SK-N-SH (cell line): Measurements from ENCODE around the gene TICRR. TPM values are rescaled to one million over a fixed set of nuclear protein-coding genes. Genes with fewer than 3 reads are reported as not detected.

Source experiments
- CTCF ChIA-PET: fragments of 300-600, 350-600 bp; formaldehyde crosslinking; extraction: SDS; loops from one replicate; lab custom pipeline; 2021; lab: Yijun Ruan, JAX
- POLR2A ChIA-PET: fragments of 350-600 bp; sonication (Branson Sonifier 250); formaldehyde crosslinking; extraction: SDS; loops from one replicate; lab custom pipeline; 2020; ENCODE audit warnings: antibody characterized with exemption, inconsistent platforms; lab: Yijun Ruan, JAX
- DNase-seq: peaks from one replicate; pipeline ENCODE4 v3.0.0; 2012
- H2AFZ ChIP-seq: fragments of 200-600 bp; sonication (generic); 2 replicates; pipeline ENCODE4 v1.8.1; 2016; ENCODE audit warnings: antibody characterized with exemption, mild to moderate bottlenecking, low read depth
- H3F3A ChIP-seq: fragments of 200-600 bp; sonication (generic); replicated peaks from 2 replicates; pipeline ENCODE3; 2016; ENCODE audit warnings: antibody characterized with exemption, mild to moderate bottlenecking; ENCODE audit not compliant: insufficient read depth
- H3K27ac ChIP-seq, 2 experiments: fragments of 200-500 bp in 1 of 2; fragments of 200-600 bp in 1 of 2; sonication (Bioruptor generic) in 1 of 2; sonication (generic), shearing (Covaris generic) in 1 of 2; 2 replicates each; pipeline versions ENCODE4 v1.5.1 to v1.6.1; 2014 to 2016; ENCODE audit warnings: low read depth in 2 of 2, inconsistent platforms in 1 of 2, low read length in 1 of 2, mild to moderate bottlenecking in 1 of 2, mixed read lengths in 1 of 2
- H3K27me3 ChIP-seq: fragments of 200-600 bp; sonication (generic), shearing (Covaris generic); 2 replicates; pipeline ENCODE4 v1.6.1; 2016; ENCODE audit warnings: mixed run types; ENCODE audit not compliant: insufficient read depth
- H3K36me3 ChIP-seq, 2 experiments: fragments of 200-500 bp in 1 of 2; fragments of 200-600 bp in 1 of 2; sonication (Bioruptor generic) in 1 of 2; sonication (generic) in 1 of 2; replicated peaks in 1 of 2; 2 replicates each; pipeline versions ENCODE3 to v1.5.1; 2014 to 2016; ENCODE audit warnings: low read length in 1 of 2, mild to moderate bottlenecking in 1 of 2; ENCODE audit not compliant: insufficient read depth in 2 of 2, control insufficient read depth in 1 of 2
- H3K4me1 ChIP-seq, 2 experiments: fragments of 200-500 bp in 1 of 2; fragments of 200-600 bp in 1 of 2; sonication (Bioruptor generic) in 1 of 2; sonication (generic), shearing (Covaris generic) in 1 of 2; 2 replicates each; pipeline versions ENCODE4 v1.5.1 to v1.6.1; 2014 to 2016; ENCODE audit warnings: low read depth in 1 of 2, low read length in 1 of 2, mixed run types in 1 of 2; ENCODE audit not compliant: insufficient read depth in 2 of 2, control insufficient read depth in 1 of 2
- H3K4me2 ChIP-seq: fragments of 200-600 bp; sonication (generic), shearing (Covaris generic); 2 replicates; pipeline ENCODE4 v1.6.1; 2017; ENCODE audit warnings: mixed run types
- H3K4me3 ChIP-seq, 2 experiments: fragments of 200-500 bp in 1 of 2; fragments of 200-600 bp in 1 of 2; sonication (Bioruptor generic) in 1 of 2; sonication (generic), shearing (Covaris generic) in 1 of 2; 2 replicates each; pipeline versions ENCODE4 v1.5.1 to v1.8.1; 2014 to 2016; ENCODE audit warnings: low read depth in 2 of 2, inconsistent platforms in 1 of 2, low read length in 1 of 2, mild to moderate bottlenecking in 1 of 2, mixed read lengths in 1 of 2, moderate library complexity in 1 of 2
- H3K79me2 ChIP-seq: fragments of 200-600 bp; sonication (generic); 2 replicates; pipeline ENCODE4 v1.8.1; 2017; ENCODE audit warnings: mild to moderate bottlenecking; ENCODE audit not compliant: insufficient read depth
- H3K9ac ChIP-seq: fragments of 200-600 bp; sonication (generic); 2 replicates; pipeline ENCODE4 v1.6.1; 2017; ENCODE audit warnings: mixed run types
- H3K9me2 ChIP-seq: fragments of 200-600 bp; sonication (generic); 2 replicates; pipeline ENCODE4 v1.6.1; 2017; ENCODE audit warnings: mixed run types
- H3K9me3 ChIP-seq: fragments of 200-600 bp; sonication (generic); 2 replicates; pipeline ENCODE4 v1.6.1; 2017; ENCODE audit warnings: mixed run types, mild to moderate bottlenecking, moderate library complexity
- H4K20me1 ChIP-seq: fragments of 200-600 bp; sonication (generic); 2 replicates; pipeline ENCODE4 v1.6.1; 2017; ENCODE audit warnings: mild to moderate bottlenecking, mixed run types; ENCODE audit not compliant: insufficient read depth
- ELF1 ChIP-seq: IDR thresholded peaks from 2 replicates; pipeline ENCODE4 v1.4.0; 2012
- EP300 ChIP-seq, 2 experiments: IDR thresholded peaks; 2 replicates each; pipeline versions ENCODE4 v1.4.0 to v1.6.1; 2012; ENCODE audit warnings: borderline replicate concordance in 1 of 2, low read depth in 1 of 2, low read length in 1 of 2
- FOSL2 ChIP-seq: IDR thresholded peaks from 2 replicates; pipeline ENCODE4 v1.4.0; 2012; ENCODE audit warnings: low read depth, mild to moderate bottlenecking, moderate library complexity, borderline replicate concordance
- FOXJ3 ChIP-seq: sonication (generic); formaldehyde crosslinking; IDR thresholded peaks from 2 replicates; pipeline ENCODE4 v1.5.1; 2020; ENCODE audit warnings: mild to moderate bottlenecking, missing genetic modification reagents
- FOXM1 ChIP-seq: IDR thresholded peaks from 2 replicates; pipeline ENCODE4 v1.4.0; 2012; ENCODE audit warnings: low read depth, mild to moderate bottlenecking
- GABPA ChIP-seq: IDR thresholded peaks from 2 replicates; pipeline ENCODE4 v1.4.0; 2012; ENCODE audit warnings: low read depth, mild to moderate bottlenecking
- GATA2 ChIP-seq: sonication (generic); formaldehyde crosslinking; IDR thresholded peaks from 2 replicates; pipeline ENCODE4 v1.5.0; 2020; ENCODE audit warnings: mild to moderate bottlenecking, missing genetic modification reagents
- MEF2A ChIP-seq: IDR thresholded peaks from 2 replicates; pipeline ENCODE4 v1.4.0; 2012; ENCODE audit warnings: low read depth, borderline replicate concordance
- MXI1 ChIP-seq: IDR thresholded peaks from 2 replicates; pipeline ENCODE4 v1.6.1; 2012; ENCODE audit warnings: mild to moderate bottlenecking, low read depth, low read length, improper control_type of control experiment
- PBX3 ChIP-seq: IDR thresholded peaks from 2 replicates; pipeline ENCODE4; 2012
- POLR2AphosphoS5 ChIP-seq: IDR thresholded peaks from 2 replicates; pipeline ENCODE4 v1.6.1; 2012; ENCODE audit warnings: low read depth, low read length
- RAD21 ChIP-seq: IDR thresholded peaks from 2 replicates; pipeline ENCODE4 v1.6.1; 2012; ENCODE audit warnings: mild to moderate bottlenecking, low read length
- RFX5 ChIP-seq: IDR thresholded peaks from 2 replicates; pipeline ENCODE4 v1.6.1; 2012; ENCODE audit warnings: mild to moderate bottlenecking, improper control_type of control experiment, low read length
- RXRA ChIP-seq: IDR thresholded peaks from 2 replicates; pipeline ENCODE4 v1.4.0; 2012; ENCODE audit warnings: low read depth, mild to moderate bottlenecking, borderline replicate concordance
- SMC3 ChIP-seq: IDR thresholded peaks from 2 replicates; pipeline ENCODE4 v1.6.1; 2012; ENCODE audit warnings: low read depth, low read length, improper control_type of control experiment
- TAF1 ChIP-seq: IDR thresholded peaks from 2 replicates; pipeline ENCODE4 v1.6.1; 2012; ENCODE audit warnings: low read depth, mild to moderate bottlenecking, low read length, moderate library complexity, borderline replicate concordance
- TCF12 ChIP-seq: IDR thresholded peaks from 2 replicates; pipeline ENCODE4 v1.4.0; 2012
- USF2 ChIP-seq: fragments of 150-350 bp; IDR thresholded peaks from 2 replicates; pipeline ENCODE4 v1.6.1; 2017; ENCODE audit warnings: antibody characterized with exemption, low read length, low read depth, borderline replicate concordance
- WGBS: methylation state at CpG from one replicate; pipeline ENCODE4 v1.1.6; 2017; ENCODE audit warnings: low lambda C conversion rate; 5-methylcytosine and 5-hydroxymethylcytosine counted together
- polyA plus RNA-seq, 3 experiments: library from polyadenylated mRNA; depleted of rRNA; stranded (reverse); fragments of >200 nt; gene quantifications; 2 replicates each; pipeline ENCODE4 v1.2.3, GENCODE V29; 2012

Gene TICRR
- polyA plus RNA-seq, 1 of the 3 experiments (the other 2 are of a cell fraction): 3.2 TPM

- Histone ChIP-seq H3K79me2 (peaks cover 39% of the 10 kb centered on the region), H3K9ac (no peak overlapping the region), H3K27me3 (no peaks in the 10 kb centered on the region), H2AFZ (no peak overlapping the region), H3K4me2 (no peak overlapping the region), H3K36me3 (peaks cover 0 to 6% of the 10 kb centered on the region in 2 experiments), H3K9me3 (no peaks in the 10 kb centered on the region), H3K27ac (no peak overlapping the region), H3K9me2 (no peaks in the 10 kb centered on the region), H3F3A (peaks cover 20% of the 10 kb centered on the region), H3K4me1 (peaks cover 0 to 6% of the 10 kb centered on the region in 2 experiments; a peak in 2 of 4 replicates), H3K4me3 (peak overlapping the region in 1 of 2 experiments; percentile 90; a peak in 2 of 4 replicates), H4K20me1 (no peaks in the 10 kb centered on the region)
- no peak for TF ChIP-seq PBX3
- TF ChIP-seq EP300 (IDR thresholded peaks at IDR 0.05; ENCODE audit: borderline replicate concordance in 1 of 2, low read depth in 1 of 2, low read length in 1 of 2): no peak
- no peak for TF ChIP-seq RFX5
- TF ChIP-seq GABPA: no peak
- TF ChIP-seq RXRA: no peak
- no peak for TF ChIP-seq TAF1
- TF ChIP-seq SMC3: no peak
- no peak for TF ChIP-seq RAD21
- WGBS: 100% methylated on average over 2 of the region's 2 CpGs
- ChIA-PET POLR2A (no interaction called here), CTCF (no interaction called here)
- no peak for DNase-seq
These were observed 78.3 kb downstream of the TICRR start for GRCh38 chr15:89653578-89653977.

- Histone ChIP-seq H3K79me2 (peaks cover 39% of the 10 kb centered on the region), H3K4me2 (peak overlapping the region; percentile 96), H3F3A (peaks cover 20% of the 10 kb centered on the region), H3K27ac (peak overlapping the region in 1 of 2 experiments; percentile 28; a peak in 1 of 4 replicates), H4K20me1 (no peaks in the 10 kb centered on the region), H3K9me3 (no peaks in the 10 kb centered on the region), H2AFZ (peak overlapping the region; percentile 35; the same call in 1 of the 2 replicates), H3K4me1 (peaks cover 0 to 6% of the 10 kb centered on the region in 2 experiments; a peak in 2 of 4 replicates), H3K27me3 (no peaks in the 10 kb centered on the region), H3K9me2 (no peaks in the 10 kb centered on the region), H3K9ac (peak overlapping the region; percentile 85), H3K4me3 (peak overlapping the region; percentile 74 to 90), H3K36me3 (peaks cover 0 to 6% of the 10 kb centered on the region in 2 experiments)
- POLR2A ChIA-PET: interaction anchor here (1.1 to 1.2 kb wide), 2 partner anchors 12 to 240 kb away, joined by 3 to 4 read pairs; partner anchors contain the start of gene AP3S2
- no peak for TF ChIP-seq USF2
- no peak for TF ChIP-seq FOSL2
- no peak for TF ChIP-seq ELF1
- no peak for TF ChIP-seq MXI1
- no peak for TF ChIP-seq GATA2
- no peak for TF ChIP-seq TAF1
- no peak for TF ChIP-seq FOXJ3 (CRISPR knock-in tag)
- no peak for TF ChIP-seq TCF12
- TF ChIP-seq FOXM1: no peak
- TF ChIP-seq PBX3: no peak
- no peak for TF ChIP-seq SMC3
- TF ChIP-seq RAD21: no peak
- no peak for TF ChIP-seq POLR2AphosphoS5
- no peak for TF ChIP-seq MEF2A
- 51% methylated on average over 14 of the region's 14 CpGs for WGBS
- DNase-seq: no peak
- CTCF ChIA-PET: interaction anchor here (0.6 to 1.6 kb wide), 4 partner anchors 8 to 86 kb away, joined by 3 to 7 read pairs (median 4); no protein-coding TSS in a partner anchor
These were observed 79.1 kb downstream of the TICRR start for GRCh38 chr15:89654301-89654761.
